Measurements from ENCODE around the gene CSK.
A peak's percentile ranks its signal among the peaks of the same experiment; 100 is the strongest.

The CSK gene

DNA sequence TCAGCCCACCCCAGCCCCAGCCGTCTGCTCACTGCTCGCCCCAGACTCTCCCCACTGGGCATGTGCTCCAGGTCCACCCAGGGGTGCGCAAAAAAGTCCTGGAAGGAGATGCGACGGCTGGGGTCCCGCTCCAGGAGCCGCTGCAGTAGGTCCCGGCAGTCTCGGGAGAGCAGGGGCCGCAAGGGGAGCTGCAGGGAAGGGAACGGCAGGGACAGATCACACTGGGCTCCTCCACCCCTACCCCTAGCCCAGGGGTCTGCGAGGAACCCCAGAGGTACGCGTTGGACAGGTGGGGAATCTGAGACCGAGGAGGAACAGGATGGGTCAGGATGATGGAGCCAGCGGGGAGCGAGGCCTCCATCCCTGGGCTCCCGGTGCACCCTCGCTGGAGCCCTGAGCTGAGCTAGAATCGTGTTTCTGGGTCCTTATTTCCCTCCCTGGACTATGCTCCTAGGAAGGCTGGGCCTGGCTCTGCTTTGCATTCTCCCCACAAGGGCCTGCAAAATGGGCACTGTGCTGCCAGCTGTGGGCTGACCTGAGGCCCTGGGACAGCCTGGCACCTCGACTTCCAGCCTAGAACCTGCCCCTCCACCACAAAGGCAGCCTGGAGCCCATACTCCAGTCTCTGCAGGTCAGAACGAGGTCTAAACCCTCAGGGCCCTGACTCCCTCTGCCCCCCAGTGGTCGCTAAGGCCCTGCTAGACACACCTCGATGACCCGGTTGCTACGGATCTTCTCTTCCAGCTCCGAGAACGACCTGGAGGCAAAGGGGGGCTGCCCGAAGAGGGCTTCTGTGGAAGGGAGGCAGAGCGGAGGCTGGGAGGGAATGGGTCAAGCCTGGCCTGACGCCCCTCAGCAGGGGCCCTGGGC, 57.9 kb downstream of the CSK start:
- Histone ChIP-seq H3K4me1 (peaks cover 16% of the 10 kb centered on the region), H3K4me3 (ENCODE audit: low read depth, low read length) (no peak overlapping the region), H3K9ac (no peak overlapping the region), H3K9me3 (ENCODE audit: control insufficient read depth, low read length) (no peaks in the 10 kb centered on the region), H3K36me3 (ENCODE audit: control insufficient read depth, insufficient read depth, low read length) (no peaks in the 10 kb centered on the region), H3K27me3 (ENCODE audit: control insufficient read depth, insufficient read depth, low read length) (no peaks in the 10 kb centered on the region), H3K79me2 (no peaks in the 10 kb centered on the region), H3K4me2 (ENCODE audit: low read length) (no peak overlapping the region), H2AFZ (no peak overlapping the region), H3K27ac (no peak overlapping the region)
- TF ChIP-seq, protein P1, sequence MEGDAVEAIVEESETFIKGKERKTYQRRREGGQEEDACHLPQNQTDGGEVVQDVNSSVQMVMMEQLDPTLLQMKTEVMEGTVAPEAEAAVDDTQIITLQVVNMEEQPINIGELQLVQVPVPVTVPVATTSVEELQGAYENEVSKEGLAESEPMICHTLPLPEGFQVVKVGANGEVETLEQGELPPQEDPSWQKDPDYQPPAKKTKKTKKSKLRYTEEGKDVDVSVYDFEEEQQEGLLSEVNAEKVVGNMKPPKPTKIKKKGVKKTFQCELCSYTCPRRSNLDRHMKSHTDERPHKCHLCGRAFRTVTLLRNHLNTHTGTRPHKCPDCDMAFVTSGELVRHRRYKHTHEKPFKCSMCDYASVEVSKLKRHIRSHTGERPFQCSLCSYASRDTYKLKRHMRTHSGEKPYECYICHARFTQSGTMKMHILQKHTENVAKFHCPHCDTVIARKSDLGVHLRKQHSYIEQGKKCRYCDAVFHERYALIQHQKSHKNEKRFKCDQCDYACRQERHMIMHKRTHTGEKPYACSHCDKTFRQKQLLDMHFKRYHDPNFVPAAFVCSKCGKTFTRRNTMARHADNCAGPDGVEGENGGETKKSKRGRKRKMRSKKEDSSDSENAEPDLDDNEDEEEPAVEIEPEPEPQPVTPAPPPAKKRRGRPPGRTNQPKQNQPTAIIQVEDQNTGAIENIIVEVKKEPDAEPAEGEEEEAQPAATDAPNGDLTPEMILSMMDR (IDR thresholded peaks at IDR 0.05): no peak

DNA sequence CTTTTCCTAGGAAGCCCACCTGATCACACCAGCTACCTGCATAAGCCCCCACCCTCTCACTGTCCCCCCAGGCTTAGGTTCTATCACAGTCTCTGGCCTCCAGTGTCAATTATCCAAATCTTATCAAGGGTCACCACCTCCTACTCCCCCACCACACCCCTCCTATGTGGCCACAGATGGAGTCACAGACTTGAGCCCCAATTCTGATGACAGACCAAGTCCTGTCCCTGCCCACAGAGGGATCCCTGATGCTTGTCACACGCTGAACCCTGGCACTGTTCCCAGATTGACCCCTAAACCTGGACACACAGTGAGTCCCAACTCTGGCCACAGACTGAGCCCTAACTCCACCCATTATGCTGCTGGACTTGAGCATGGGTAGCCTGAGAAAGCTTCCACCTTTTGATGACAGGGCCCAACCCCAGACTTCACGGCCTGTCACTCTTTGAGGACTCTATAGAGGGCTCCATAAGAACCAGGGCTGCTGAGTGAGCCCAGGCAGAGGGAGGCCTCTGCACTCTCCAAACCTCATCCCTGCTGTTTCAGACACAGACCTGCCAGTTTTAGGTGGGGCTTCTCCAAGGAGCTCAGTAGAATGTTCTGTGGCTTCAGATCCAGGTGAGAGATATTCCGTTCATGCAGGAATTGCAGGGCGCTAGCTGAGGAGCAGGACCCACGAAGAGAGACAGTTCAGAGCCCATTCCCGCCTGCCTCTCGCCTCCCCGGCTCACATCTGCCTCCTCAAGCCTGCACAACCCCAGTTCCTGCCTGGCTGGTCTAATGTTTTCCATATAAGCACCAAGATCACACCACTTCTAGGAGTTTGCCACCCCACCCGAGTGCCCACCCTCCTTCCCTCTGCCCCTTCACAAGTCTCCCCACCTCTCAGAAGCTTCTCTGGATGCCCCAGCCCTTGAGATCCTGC, 59.2 kb downstream of the CSK start:
- no peak overlapping the region for H3K27ac ChIP-seq
- H2AFZ ChIP-seq: no peak overlapping the region
- no peak overlapping the region for H3K4me2 ChIP-seq (ENCODE audit: low read length)
- H3K4me3 ChIP-seq (ENCODE audit: low read depth, low read length): no peak overlapping the region
- TF ChIP-seq, protein P1 (IDR thresholded peaks at IDR 0.05): no peak
- no peaks in the 10 kb centered on the region for H3K79me2 ChIP-seq
- no peaks in the 10 kb centered on the region for H3K27me3 ChIP-seq (ENCODE audit: control insufficient read depth, insufficient read depth, low read length)
- H3K36me3 ChIP-seq (ENCODE audit: control insufficient read depth, insufficient read depth, low read length): no peaks in the 10 kb centered on the region
- no peak overlapping the region for H3K9ac ChIP-seq
- H3K4me1 ChIP-seq: peaks cover 16% of the 10 kb centered on the region
- H3K9me3 ChIP-seq (ENCODE audit: control insufficient read depth, low read length): no peaks in the 10 kb centered on the region

DNA sequence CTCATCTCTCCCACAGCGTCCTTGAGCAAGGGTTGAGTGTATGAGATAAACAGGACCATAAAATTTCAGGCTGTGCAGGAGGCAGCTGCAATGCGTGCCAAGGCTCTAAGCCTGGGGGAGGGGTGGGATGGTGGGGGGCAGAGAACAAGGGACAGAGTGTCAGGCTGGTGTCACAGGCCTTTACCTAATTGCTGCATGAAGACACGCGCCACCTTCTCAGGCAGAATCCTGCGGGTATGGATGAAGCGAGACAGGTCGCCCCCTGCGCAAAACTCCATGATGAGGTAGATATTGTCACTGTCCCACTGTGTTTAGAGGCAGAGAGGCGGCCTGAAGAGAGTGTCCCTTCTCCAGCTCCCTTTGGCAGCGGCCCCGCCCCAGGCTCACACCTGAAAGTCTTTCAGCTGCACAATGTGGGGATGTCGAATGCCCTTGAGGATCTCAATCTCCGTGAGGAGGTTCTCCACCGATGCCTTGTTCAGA, 60.1 kb downstream of the CSK start:
- Histone ChIP-seq H3K9ac (no peak overlapping the region), H3K27me3 (ENCODE audit: control insufficient read depth, insufficient read depth, low read length) (no peaks in the 10 kb centered on the region), H2AFZ (no peak overlapping the region), H3K4me2 (ENCODE audit: low read length) (peak overlapping the region; percentile 92), H3K36me3 (ENCODE audit: control insufficient read depth, insufficient read depth, low read length) (no peaks in the 10 kb centered on the region), H3K4me3 (ENCODE audit: low read depth, low read length) (peak overlapping the region; percentile 78), H3K79me2 (no peaks in the 10 kb centered on the region), H3K27ac (peak overlapping the region; percentile 91), H3K4me1 (peaks cover 16% of the 10 kb centered on the region), H3K9me3 (ENCODE audit: control insufficient read depth, low read length) (no peaks in the 10 kb centered on the region)
- TF ChIP-seq, protein P1 (IDR thresholded peaks at IDR 0.05): no peak

DNA sequence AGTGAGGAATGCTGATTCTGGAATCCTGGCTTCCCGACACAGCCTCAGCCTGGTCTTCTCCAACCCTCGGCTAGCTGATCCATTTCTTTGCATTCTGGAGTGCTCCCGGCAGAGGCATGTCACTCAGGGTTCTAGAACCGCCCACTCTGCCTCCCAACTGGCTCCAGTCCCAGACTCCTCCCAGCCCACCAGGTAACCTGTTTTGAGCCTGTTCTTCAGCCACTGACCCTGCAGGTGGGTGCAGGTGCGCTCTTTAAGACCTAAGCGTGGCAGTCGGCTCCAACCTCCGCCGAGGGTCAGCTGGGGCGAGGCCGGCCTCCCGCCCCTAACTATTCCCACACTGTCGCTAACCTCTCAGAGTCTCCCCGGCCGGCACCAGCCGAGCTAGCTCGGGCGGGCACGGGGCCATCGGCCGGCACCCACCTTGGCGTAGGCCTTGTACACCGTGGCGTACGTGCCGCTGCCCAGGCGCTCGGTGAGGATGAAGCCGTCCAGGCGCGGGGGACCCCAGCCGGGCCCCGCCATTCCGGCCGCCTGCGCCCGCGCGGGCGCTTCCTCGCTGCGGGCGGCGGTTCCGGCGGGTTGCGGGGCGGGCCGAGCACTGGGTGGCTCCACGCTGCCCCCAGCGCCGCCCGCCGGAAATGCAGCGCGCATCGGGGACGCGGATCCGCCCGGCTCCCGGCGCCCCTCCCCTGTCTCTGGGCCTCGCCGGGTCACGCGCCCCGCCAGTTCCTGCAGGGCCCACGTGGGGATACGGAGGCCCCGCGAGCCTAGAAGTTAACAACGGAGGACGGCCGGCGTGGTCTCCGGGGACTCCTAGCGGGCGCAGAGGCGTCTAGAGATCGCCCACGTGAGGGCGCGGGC, 60.9 kb downstream of the CSK start, which contains the start of gene ULK3:
TSS of gene ULK3 (minus strand) at position 576 of the 864 bp plus-strand sequence. CDS start at position 525, 51 bp downstream.
- Histone ChIP-seq H3K9ac (no peak within 1 kb of the TSS), H3K27me3 (ENCODE audit: control insufficient read depth, insufficient read depth, low read length) (no peaks in the 10 kb centered on the region), H3K4me3 (ENCODE audit: low read depth, low read length) (peak within 1 kb of the TSS; percentile 78), H3K4me1 (peaks cover 18% of the 10 kb centered on the region), H3K9me3 (ENCODE audit: control insufficient read depth, low read length) (no peaks in the 10 kb centered on the region), H2AFZ (peak within 1 kb of the TSS; percentile 77), H3K4me2 (ENCODE audit: low read length) (peak within 1 kb of the TSS; percentile 92), H3K79me2 (no peaks in the 10 kb centered on the region), H3K27ac (peak within 1 kb of the TSS; percentile 91), H3K36me3 (ENCODE audit: control insufficient read depth, insufficient read depth, low read length) (no peaks in the 10 kb centered on the region)
- TF ChIP-seq, protein P1 (IDR thresholded peaks at IDR 0.05): peak; percentile 63

All from parathyroid adenoma (tissue), 2 donors.